ENCODE data around the gene NDST1.

DNA sequence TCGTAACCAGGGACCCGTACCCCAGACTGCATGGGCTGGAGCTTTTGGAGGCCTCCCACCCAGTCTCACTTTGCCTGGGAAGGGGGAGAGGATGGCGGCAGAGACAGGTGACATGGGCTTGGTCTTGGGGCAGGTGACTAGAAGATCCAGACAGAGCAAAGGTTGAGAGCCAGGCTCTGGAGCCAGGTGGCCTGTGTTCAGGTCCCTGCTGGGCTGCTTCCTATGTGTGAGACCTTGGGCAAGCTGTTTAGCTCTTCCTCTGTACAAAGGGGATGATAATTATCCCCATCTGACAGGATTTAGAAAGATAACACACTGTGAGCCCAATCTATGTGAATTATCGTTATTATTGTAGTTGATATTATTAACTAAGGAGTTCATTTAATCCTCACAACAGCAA lies 16.1 kb upstream of the NDST1 start:
- TF ChIP-seq, protein P1, sequence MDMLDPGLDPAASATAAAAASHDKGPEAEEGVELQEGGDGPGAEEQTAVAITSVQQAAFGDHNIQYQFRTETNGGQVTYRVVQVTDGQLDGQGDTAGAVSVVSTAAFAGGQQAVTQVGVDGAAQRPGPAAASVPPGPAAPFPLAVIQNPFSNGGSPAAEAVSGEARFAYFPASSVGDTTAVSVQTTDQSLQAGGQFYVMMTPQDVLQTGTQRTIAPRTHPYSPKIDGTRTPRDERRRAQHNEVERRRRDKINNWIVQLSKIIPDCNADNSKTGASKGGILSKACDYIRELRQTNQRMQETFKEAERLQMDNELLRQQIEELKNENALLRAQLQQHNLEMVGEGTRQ (IDR thresholded peaks at IDR 0.05; ENCODE audit: borderline replicate concordance, low read depth, low read length), result no peak
- no peak for TF ChIP-seq RAD21 (IDR thresholded peaks at IDR 0.05; ENCODE audit: low read length)
- TF ChIP-seq, protein P2, sequence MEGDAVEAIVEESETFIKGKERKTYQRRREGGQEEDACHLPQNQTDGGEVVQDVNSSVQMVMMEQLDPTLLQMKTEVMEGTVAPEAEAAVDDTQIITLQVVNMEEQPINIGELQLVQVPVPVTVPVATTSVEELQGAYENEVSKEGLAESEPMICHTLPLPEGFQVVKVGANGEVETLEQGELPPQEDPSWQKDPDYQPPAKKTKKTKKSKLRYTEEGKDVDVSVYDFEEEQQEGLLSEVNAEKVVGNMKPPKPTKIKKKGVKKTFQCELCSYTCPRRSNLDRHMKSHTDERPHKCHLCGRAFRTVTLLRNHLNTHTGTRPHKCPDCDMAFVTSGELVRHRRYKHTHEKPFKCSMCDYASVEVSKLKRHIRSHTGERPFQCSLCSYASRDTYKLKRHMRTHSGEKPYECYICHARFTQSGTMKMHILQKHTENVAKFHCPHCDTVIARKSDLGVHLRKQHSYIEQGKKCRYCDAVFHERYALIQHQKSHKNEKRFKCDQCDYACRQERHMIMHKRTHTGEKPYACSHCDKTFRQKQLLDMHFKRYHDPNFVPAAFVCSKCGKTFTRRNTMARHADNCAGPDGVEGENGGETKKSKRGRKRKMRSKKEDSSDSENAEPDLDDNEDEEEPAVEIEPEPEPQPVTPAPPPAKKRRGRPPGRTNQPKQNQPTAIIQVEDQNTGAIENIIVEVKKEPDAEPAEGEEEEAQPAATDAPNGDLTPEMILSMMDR (IDR thresholded peaks at IDR 0.05), result no peak
- TF ChIP-seq, protein P3, sequence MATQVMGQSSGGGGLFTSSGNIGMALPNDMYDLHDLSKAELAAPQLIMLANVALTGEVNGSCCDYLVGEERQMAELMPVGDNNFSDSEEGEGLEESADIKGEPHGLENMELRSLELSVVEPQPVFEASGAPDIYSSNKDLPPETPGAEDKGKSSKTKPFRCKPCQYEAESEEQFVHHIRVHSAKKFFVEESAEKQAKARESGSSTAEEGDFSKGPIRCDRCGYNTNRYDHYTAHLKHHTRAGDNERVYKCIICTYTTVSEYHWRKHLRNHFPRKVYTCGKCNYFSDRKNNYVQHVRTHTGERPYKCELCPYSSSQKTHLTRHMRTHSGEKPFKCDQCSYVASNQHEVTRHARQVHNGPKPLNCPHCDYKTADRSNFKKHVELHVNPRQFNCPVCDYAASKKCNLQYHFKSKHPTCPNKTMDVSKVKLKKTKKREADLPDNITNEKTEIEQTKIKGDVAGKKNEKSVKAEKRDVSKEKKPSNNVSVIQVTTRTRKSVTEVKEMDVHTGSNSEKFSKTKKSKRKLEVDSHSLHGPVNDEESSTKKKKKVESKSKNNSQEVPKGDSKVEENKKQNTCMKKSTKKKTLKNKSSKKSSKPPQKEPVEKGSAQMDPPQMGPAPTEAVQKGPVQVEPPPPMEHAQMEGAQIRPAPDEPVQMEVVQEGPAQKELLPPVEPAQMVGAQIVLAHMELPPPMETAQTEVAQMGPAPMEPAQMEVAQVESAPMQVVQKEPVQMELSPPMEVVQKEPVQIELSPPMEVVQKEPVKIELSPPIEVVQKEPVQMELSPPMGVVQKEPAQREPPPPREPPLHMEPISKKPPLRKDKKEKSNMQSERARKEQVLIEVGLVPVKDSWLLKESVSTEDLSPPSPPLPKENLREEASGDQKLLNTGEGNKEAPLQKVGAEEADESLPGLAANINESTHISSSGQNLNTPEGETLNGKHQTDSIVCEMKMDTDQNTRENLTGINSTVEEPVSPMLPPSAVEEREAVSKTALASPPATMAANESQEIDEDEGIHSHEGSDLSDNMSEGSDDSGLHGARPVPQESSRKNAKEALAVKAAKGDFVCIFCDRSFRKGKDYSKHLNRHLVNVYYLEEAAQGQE (IDR thresholded peaks at IDR 0.05; ENCODE audit: low read depth, low read length), result no peak
- no peak for TF ChIP-seq POLR2AphosphoS5 (IDR thresholded peaks at IDR 0.05; ENCODE audit: low read depth, low read length)
- no peak for TF ChIP-seq NFIC (IDR thresholded peaks at IDR 0.05; ENCODE audit: borderline replicate concordance)
